Brain microvascular endothelial cell (primary cell): ENCODE data around the gene HS6ST2.

Experiments used
- DNase-seq: peaks from one replicate; pipeline ENCODE4 v3.0.0-alpha.2; 2020
- H3K27ac ChIP-seq: fragments of 250-450 bp; sonication (Bioruptor Pico); 2 replicates; pipeline ENCODE4 v1.5.1; 2020; ENCODE audit warnings: mild to moderate bottlenecking, moderate library complexity
- H3K27me3 ChIP-seq: fragments of 250-450 bp; sonication (Bioruptor Pico); replicated peaks from 2 replicates; pipeline ENCODE4 v1.5.1; 2020; ENCODE audit warnings: mild to moderate bottlenecking
- H3K36me3 ChIP-seq: fragments of 250-450 bp; sonication (Bioruptor Pico); replicated peaks from 2 replicates; pipeline ENCODE4 v1.5.1; 2020; ENCODE audit warnings: mild to moderate bottlenecking
- H3K4me3 ChIP-seq: 2 replicates; pipeline ENCODE4 v1.5.1; 2011; ENCODE audit warnings: low read depth, mild to moderate bottlenecking, control low read depth, low read length, moderate library complexity
- in situ Hi-C: cut with HindIII; loops from 2 replicates; pipeline ENCODE4 v1.10.0; 2017; ENCODE audit warnings: low sequenced_read_pairs, low pct_ligation_motif_present
- TF ChIP-seq, protein P1 (sequence below): IDR thresholded peaks from 2 replicates; pipeline ENCODE4 v1.5.1; 2011; ENCODE audit warnings: low read depth, mild to moderate bottlenecking, moderate library complexity, low read length, control low read depth, inconsistent platforms; ENCODE audit errors: missing control alignments

HS6ST2 gene

DNA sequence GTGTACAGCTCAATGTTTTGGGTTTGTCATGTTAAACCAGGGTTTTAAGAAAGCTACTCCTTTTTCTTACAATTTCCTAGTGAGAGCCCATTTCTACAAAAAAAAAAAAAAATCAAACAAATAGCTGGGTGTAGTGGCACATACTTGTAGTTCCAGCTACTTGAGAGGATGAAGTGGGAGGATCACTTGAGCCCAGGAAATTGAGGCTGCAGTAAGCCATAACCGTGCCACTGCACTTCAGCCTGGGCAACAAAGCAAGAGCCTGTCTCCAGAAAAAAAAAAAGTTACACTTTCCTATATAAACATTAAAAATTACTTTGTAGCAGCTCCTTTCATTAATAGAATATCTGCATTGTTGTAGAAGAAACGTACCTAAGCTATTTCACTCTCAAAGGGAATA is 166.7 kb downstream of the HS6ST2 start:
- in situ Hi-C loops: no loop called here
- Histone ChIP-seq H3K27ac (no peak overlapping the region), H3K4me3 (no peak overlapping the region), H3K36me3 (no peaks in the 10 kb centered on the region), H3K27me3 (no peaks in the 10 kb centered on the region)
- TF ChIP-seq, protein P1, sequence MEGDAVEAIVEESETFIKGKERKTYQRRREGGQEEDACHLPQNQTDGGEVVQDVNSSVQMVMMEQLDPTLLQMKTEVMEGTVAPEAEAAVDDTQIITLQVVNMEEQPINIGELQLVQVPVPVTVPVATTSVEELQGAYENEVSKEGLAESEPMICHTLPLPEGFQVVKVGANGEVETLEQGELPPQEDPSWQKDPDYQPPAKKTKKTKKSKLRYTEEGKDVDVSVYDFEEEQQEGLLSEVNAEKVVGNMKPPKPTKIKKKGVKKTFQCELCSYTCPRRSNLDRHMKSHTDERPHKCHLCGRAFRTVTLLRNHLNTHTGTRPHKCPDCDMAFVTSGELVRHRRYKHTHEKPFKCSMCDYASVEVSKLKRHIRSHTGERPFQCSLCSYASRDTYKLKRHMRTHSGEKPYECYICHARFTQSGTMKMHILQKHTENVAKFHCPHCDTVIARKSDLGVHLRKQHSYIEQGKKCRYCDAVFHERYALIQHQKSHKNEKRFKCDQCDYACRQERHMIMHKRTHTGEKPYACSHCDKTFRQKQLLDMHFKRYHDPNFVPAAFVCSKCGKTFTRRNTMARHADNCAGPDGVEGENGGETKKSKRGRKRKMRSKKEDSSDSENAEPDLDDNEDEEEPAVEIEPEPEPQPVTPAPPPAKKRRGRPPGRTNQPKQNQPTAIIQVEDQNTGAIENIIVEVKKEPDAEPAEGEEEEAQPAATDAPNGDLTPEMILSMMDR: no peak
- no peak for DNase-seq

DNA sequence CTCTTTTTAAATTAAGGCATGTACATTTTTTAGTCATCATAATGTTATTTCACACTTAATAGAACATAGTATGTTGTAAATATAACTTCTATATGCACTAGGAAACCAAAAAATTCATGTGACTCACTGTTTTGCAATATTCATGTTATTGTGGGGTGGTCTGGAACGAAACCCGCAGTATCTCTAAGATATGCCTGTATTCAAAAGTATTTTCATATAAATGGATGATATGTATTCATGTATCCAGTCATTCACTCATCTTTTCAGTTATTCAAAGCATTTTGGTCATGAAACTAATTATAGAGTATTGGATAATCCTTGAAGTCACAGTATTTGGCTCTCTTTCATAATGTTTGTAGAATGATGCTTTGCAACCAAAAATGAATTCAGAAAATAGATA is 168.1 kb downstream of the HS6ST2 start:
- Histone ChIP-seq H3K36me3 (no peaks in the 10 kb centered on the region), H3K4me3 (no peak overlapping the region), H3K27ac (no peak overlapping the region), H3K27me3 (no peaks in the 10 kb centered on the region)
- TF ChIP-seq, protein P1: no peak
- in situ Hi-C loops: no loop called here
- no peak for DNase-seq

DNA sequence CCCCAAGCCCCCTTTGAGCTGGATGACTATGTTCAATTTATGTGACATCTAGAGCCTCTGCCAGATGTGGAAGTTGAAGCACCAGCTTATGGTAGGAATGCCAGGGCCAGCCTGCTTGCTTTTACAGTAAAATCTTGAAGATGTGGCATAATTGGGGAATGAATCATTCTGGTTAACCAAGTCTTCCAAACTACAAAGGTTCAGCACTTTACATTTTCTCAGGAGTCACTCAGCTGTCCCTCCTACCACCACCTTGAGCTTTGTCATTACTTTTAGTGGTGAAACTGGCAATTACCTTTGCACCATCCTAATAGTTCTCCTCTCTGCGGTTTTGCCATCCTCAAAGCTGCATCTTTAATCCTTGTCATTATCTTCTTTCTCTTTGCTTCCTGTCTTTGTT is 172.2 kb downstream of the HS6ST2 start:
- no peak overlapping the region for H3K4me3 ChIP-seq

DNA sequence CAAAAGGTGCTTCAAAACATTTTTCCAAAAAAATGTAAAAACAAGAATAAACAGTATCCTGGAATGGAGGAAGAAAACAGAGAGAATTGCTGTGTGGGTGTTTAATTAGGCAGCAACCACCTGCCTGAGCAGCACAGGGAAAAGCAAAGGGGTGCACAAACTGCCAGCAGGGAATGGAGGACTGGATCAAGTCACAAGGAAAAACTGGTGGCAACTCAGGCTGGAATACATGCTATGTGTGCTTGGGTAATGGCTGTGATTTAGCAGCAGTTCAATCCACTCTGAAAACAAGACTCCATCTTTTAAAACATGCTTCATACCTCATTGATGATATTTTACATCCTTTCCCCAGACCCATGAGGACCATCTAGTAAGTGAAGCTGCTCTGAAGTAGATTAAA is 179.5 kb downstream of the HS6ST2 start:
- Histone ChIP-seq H3K36me3 (no peaks in the 10 kb centered on the region), H3K27me3 (no peaks in the 10 kb centered on the region), H3K27ac (no peak overlapping the region), H3K4me3 (no peak overlapping the region)
- in situ Hi-C loops: no loop called here
- TF ChIP-seq, protein P1: no peak
- no peak for DNase-seq

More for the DNA sequence above, 172.2 kb downstream of the HS6ST2 start:
- no peaks in the 10 kb centered on the region for H3K27me3 ChIP-seq
- H3K27ac ChIP-seq: no peak overlapping the region
- H3K36me3 ChIP-seq: no peaks in the 10 kb centered on the region
- TF ChIP-seq, protein P1: no peak
- no peak for DNase-seq
- in situ Hi-C loops: no loop called here

DNA sequence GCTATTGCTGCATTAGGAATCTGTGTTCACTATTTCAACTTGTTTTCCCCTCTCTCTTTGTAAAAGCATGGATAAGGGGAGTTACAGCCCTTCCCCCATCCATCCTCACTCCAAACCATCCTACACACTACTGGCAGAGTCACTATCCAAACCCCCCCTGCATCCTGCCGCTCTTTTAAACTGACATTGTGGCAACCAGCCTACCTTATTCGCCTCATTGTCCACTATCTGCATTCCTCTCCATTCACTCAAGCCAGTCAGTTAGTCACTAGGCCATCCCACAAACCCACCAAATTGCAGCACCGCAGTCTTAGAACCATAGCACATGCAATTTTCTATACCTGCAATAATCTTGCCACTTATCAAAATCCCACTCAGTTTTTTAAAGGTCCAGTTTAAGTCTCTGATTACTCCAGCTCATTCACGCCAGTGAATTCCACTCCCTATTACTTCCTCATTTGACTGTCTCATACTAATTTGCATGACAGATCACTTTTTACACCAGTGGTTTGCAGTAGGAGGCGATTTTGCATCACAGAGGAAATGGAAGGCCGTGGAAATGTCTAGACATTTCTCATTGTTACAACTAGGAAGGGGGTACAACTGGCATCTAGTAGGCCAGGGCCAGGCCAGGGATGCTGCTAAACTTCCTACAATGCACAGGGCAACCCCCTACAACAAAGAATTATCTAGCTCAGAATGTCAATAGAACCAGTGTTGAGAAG is 181.8 kb downstream of the HS6ST2 start:
- Histone ChIP-seq H3K4me3 (no peak overlapping the region), H3K27ac (no peak overlapping the region), H3K36me3 (no peaks in the 10 kb centered on the region), H3K27me3 (no peaks in the 10 kb centered on the region)
- TF ChIP-seq, protein P1: no peak
- no peak for DNase-seq
- in situ Hi-C loops: no loop called here
